H1 (cell line): ENCODE measurements around the gene ZSCAN25. TPM values are rescaled to one million over a fixed set of nuclear protein-coding genes. Genes with fewer than 3 reads are reported as not detected.
"Not testable (repeated sequence)": the region's sequence is repeated elsewhere in the genome, so short reads cannot be mapped to it uniquely, and the experiment has no call there.

Experiments used
- CTCF ChIA-PET: fragments of 300-600 bp; sonication (Branson Sonifier 250); formaldehyde crosslinking; loops from one replicate; lab custom pipeline; 2021; ENCODE audit not compliant: partially characterized antibody; lab: Charles Lee
- POLR2A ChIA-PET: fragments of 300-600 bp; sonication (Branson Sonifier 250); formaldehyde crosslinking; loops from one replicate; lab custom pipeline; 2021; ENCODE audit warnings: inconsistent platforms; ENCODE audit not compliant: partially characterized antibody; lab: Charles Lee
- DNase-seq, 2 experiments: peaks; one replicate each; pipeline versions ENCODE4 v3.0.0 to v3.0.0-alpha.2; 2010 to 2022; ENCODE audit warnings: low spot score in 2 of 2, low read depth in 1 of 2, mixed read lengths in 1 of 2
- FAIRE-seq: peaks from 2 replicates; lab custom pipeline; 2011; peaks lifted over from hg19 to GRCh38; lab: Jason Lieb, UNC
- H2AFZ ChIP-seq: 2 replicates; pipeline ENCODE4 v1.8.1; 2012; ENCODE audit warnings: low read length, inconsistent platforms
- H2AK5ac ChIP-seq: 2 replicates; pipeline ENCODE4 v1.6.1; 2013; ENCODE audit warnings: low read depth, low read length
- H2BK120ac ChIP-seq: replicated peaks from 2 replicates; pipeline ENCODE3; 2013; ENCODE audit warnings: low read depth, low read length, inconsistent platforms
- H2BK12ac ChIP-seq: 2 replicates; pipeline ENCODE4 v1.6.1; 2013; ENCODE audit warnings: low read depth, low read length
- H2BK15ac ChIP-seq: 2 replicates; pipeline ENCODE4 v1.6.1; 2013; ENCODE audit warnings: low read length
- H2BK20ac ChIP-seq: 2 replicates; pipeline ENCODE4 v1.6.1; 2013; ENCODE audit warnings: low read length
- H2BK5ac ChIP-seq: 2 replicates; pipeline ENCODE4 v1.6.1; 2013; ENCODE audit warnings: low read depth, low read length
- H3K14ac ChIP-seq: 2 replicates; pipeline ENCODE4 v1.6.1; 2013; ENCODE audit warnings: inconsistent platforms; ENCODE audit not compliant: insufficient read length
- H3K18ac ChIP-seq: 2 replicates; pipeline ENCODE4 v1.6.1; 2013; ENCODE audit warnings: low read length; ENCODE audit errors: extremely low read depth
- H3K23ac ChIP-seq: 2 replicates; pipeline ENCODE4 v1.6.1; 2013; ENCODE audit warnings: inconsistent platforms; ENCODE audit not compliant: insufficient read length
- H3K23me2 ChIP-seq: 2 replicates; pipeline ENCODE4 v1.6.1; 2013; ENCODE audit warnings: low read depth, low read length
- H3K27ac ChIP-seq: 2 replicates; pipeline ENCODE4 v1.6.1; 2011; ENCODE audit warnings: low read depth, low read length, inconsistent platforms
- H3K27me3 ChIP-seq, 4 experiments: replicated peaks in 1 of 4; 1 replicate in 1 of 4; 2 replicates in 3 of 4; pipeline versions ENCODE4 v1.6.1 to v1.8.1; 2011 to 2013; ENCODE audit warnings: low read length in 3 of 4, mild to moderate bottlenecking in 3 of 4, inconsistent platforms in 2 of 4, mixed read lengths in 2 of 4, moderate library complexity in 1 of 4; ENCODE audit not compliant: control insufficient read depth in 3 of 4, insufficient read depth in 3 of 4; ENCODE audit errors: extremely low read depth in 1 of 4
- H3K36me3 ChIP-seq, 4 experiments: 2 replicates each; pipeline versions ENCODE4 v1.6.1 to v1.8.1; 2011 to 2013; ENCODE audit warnings: mild to moderate bottlenecking in 4 of 4, low read length in 3 of 4, moderate library complexity in 2 of 4, control low read depth in 1 of 4, inconsistent platforms in 1 of 4; ENCODE audit not compliant: insufficient read depth in 4 of 4, control insufficient read depth in 2 of 4
- H3K4ac ChIP-seq: replicated peaks from 2 replicates; pipeline ENCODE3; 2013; ENCODE audit warnings: low read length, low read depth, mixed read lengths, inconsistent platforms; ENCODE audit not compliant: insufficient read length
- H3K4me1 ChIP-seq, 4 experiments: replicated peaks in 1 of 4; 1 replicate in 1 of 4; 2 replicates in 3 of 4; pipeline versions ENCODE4 v1.6.1 to v1.8.1; 2011 to 2013; ENCODE audit warnings: low read length in 3 of 4, inconsistent platforms in 2 of 4, mixed read lengths in 1 of 4; ENCODE audit not compliant: insufficient read depth in 4 of 4, control insufficient read depth in 3 of 4
- H3K4me2 ChIP-seq, 2 experiments: 2 replicates each; pipeline versions ENCODE4 v1.6.1 to v1.8.1; 2011 to 2013; ENCODE audit warnings: low read depth in 2 of 2, low read length in 2 of 2, control low read depth in 1 of 2, inconsistent platforms in 1 of 2, mild to moderate bottlenecking in 1 of 2; ENCODE audit not compliant: insufficient read depth in 1 of 2
- H3K4me3 ChIP-seq, 4 experiments: fragments of 200-600, 300-600 bp in 1 of 4; sonication (generic), shearing (Covaris generic), sonication (Bioruptor Twin) in 1 of 4; 2 replicates each; pipeline versions ENCODE4 v1.5.1 to v1.8.1; 2011 to 2016; ENCODE audit warnings: low read length in 4 of 4, low read depth in 3 of 4, control low read depth in 2 of 4, inconsistent platforms in 2 of 4, mild to moderate bottlenecking in 2 of 4, mixed read lengths in 1 of 4, moderate library complexity in 1 of 4; ENCODE audit not compliant: insufficient read depth in 2 of 4; ENCODE audit errors: extremely low read depth in 1 of 4
- H3K56ac ChIP-seq: replicated peaks from 2 replicates; pipeline ENCODE3; 2013; ENCODE audit warnings: low read depth, mild to moderate bottlenecking, mixed read lengths, low read length, inconsistent platforms; ENCODE audit not compliant: insufficient read length
- H3K79me1 ChIP-seq: 2 replicates; pipeline ENCODE4 v1.6.1; 2013; ENCODE audit warnings: low read depth, low read length, control low read depth
- H3K79me2 ChIP-seq, 2 experiments: 2 replicates each; pipeline versions ENCODE4 v1.6.1 to v1.8.1; 2012 to 2013; ENCODE audit warnings: low read length in 2 of 2, mild to moderate bottlenecking in 2 of 2, inconsistent platforms in 1 of 2; ENCODE audit not compliant: insufficient read depth in 2 of 2, control insufficient read depth in 1 of 2
- H3K9ac ChIP-seq, 4 experiments: replicated peaks in 1 of 4; 1 replicate in 1 of 4; 2 replicates in 3 of 4; pipeline versions ENCODE4 v1.6.1 to v1.8.1; 2011 to 2013; ENCODE audit warnings: low read depth in 3 of 4, low read length in 3 of 4, control low read depth in 2 of 4, mild to moderate bottlenecking in 2 of 4, moderate library complexity in 2 of 4, inconsistent platforms in 1 of 4; ENCODE audit errors: extremely low read depth in 1 of 4
- H3K9me3 ChIP-seq, 2 experiments: 2 replicates each; pipeline versions ENCODE4 v1.6.1 to v1.8.1; 2012 to 2013; ENCODE audit warnings: mild to moderate bottlenecking in 2 of 2, moderate library complexity in 2 of 2, control low read depth in 1 of 2, inconsistent platforms in 1 of 2, low read depth in 1 of 2, low read length in 1 of 2, mixed read lengths in 1 of 2; ENCODE audit not compliant: insufficient read depth in 2 of 2
- H4K20me1 ChIP-seq, 2 experiments: replicated peaks in 1 of 2; 2 replicates each; pipeline versions ENCODE3 to v1.8.1; 2011 to 2013; ENCODE audit warnings: inconsistent platforms in 2 of 2, low read length in 2 of 2, mild to moderate bottlenecking in 1 of 2; ENCODE audit not compliant: insufficient read depth in 2 of 2, control insufficient read depth in 1 of 2
- H4K5ac ChIP-seq: 2 replicates; pipeline ENCODE4 v1.6.1; 2013; ENCODE audit warnings: low read length, low read depth, mixed read lengths, inconsistent platforms; ENCODE audit not compliant: insufficient read length
- H4K8ac ChIP-seq: 2 replicates; pipeline ENCODE4 v1.8.0; 2013; ENCODE audit warnings: mild to moderate bottlenecking, moderate library complexity, low read length, inconsistent platforms; ENCODE audit not compliant: insufficient read depth; ENCODE audit errors: extremely low read depth
- H4K91ac ChIP-seq: replicated peaks from 2 replicates; pipeline ENCODE3; 2013; ENCODE audit warnings: low read length, mixed read lengths, inconsistent platforms; ENCODE audit not compliant: insufficient read length
- ATF2 ChIP-seq: IDR thresholded peaks from 2 replicates; pipeline ENCODE4 v1.6.1; 2012; ENCODE audit warnings: low read length, inconsistent platforms
- WGBS, 2 experiments: shearing (Covaris generic) in 1 of 2; methylation state at CpG; one replicate each; pipeline versions ENCODE4 v1.1.6 to v1.1.7; 2013 to 2015; ENCODE audit warnings: low lambda C conversion rate in 2 of 2, mixed read lengths in 2 of 2, inconsistent platforms in 1 of 2, low coverage in 1 of 2, missing lambda C conversion rate in 1 of 2; ENCODE audit not compliant: insufficient replicate concordance in 2 of 2, insufficient coverage in 1 of 2, insufficient read length in 1 of 2; ENCODE audit errors: extremely low coverage in 1 of 2, missing lambda C conversion rate in 1 of 2; 5-methylcytosine and 5-hydroxymethylcytosine counted together
- polyA plus RNA-seq, 7 experiments: library from polyadenylated mRNA; depleted of rRNA in 3 of 7; stranded (reverse) in 5 of 7; unstranded in 2 of 7; fragments of >200 nt in 5 of 7; fragments of 200-250 nt in 2 of 7; gene quantifications; 1 replicate in 5 of 7; 2 replicates in 1 of 7; 4 replicates in 1 of 7; pipeline versions ENCODE4 v1.2.1 to v1.2.3, GENCODE V29; 2011 to 2013; ENCODE audit warnings: missing spikeins in 2 of 7, mixed read lengths in 2 of 7
- total RNA-seq: library from RNA; stranded (reverse); fragmentation: NEBNext Ultra II Directional; extraction: Animal tissue kit (Norgen Biotek cat#: 25700); gene quantifications from 2 replicates; pipeline ENCODE4 v1.2.1, GENCODE V29; 2021

The ZSCAN25 gene
- total and polyA plus RNA-seq, 2 of the 8 experiments (the other 6 are each of a cell fraction or from before 2014, with no cell fraction given): 10.1 to 18.6 TPM

GRCh38 chr7:99616359-99617191 is at the start of gene ZSCAN25 (continued):
- TF ChIP-seq ATF2: 0 out of 2 replicates have a peak, but pooled peaks have one; percentile 38
- TF ChIP-seq, all 59 proteins: peak for 28

GRCh38 chr7:99568770-99569169 is 48.0 kb upstream of the ZSCAN25 start:
- H2BK15ac ChIP-seq, CTCF ChIA-PET, H3K14ac ChIP-seq, H3K23me2 ChIP-seq, H3K56ac ChIP-seq, H2BK20ac ChIP-seq, H2BK12ac ChIP-seq, H2AK5ac ChIP-seq, H2BK120ac ChIP-seq, H3K27ac ChIP-seq, H4K5ac ChIP-seq, H2BK5ac ChIP-seq, H3K4me1 ChIP-seq, FAIRE-seq, H3K9ac ChIP-seq, H3K18ac ChIP-seq, H4K91ac ChIP-seq, H3K27me3 ChIP-seq, H3K79me1 ChIP-seq, H3K9me3 ChIP-seq, DNase-seq, H2AFZ ChIP-seq, H3K4me3 ChIP-seq, H4K20me1 ChIP-seq, H3K4ac ChIP-seq, H3K4me2 ChIP-seq, H3K79me2 ChIP-seq, H3K23ac ChIP-seq, H4K8ac ChIP-seq: not testable (repeated sequence)
- peaks cover 9 to 57% (median 29%) of the 10 kb centered on the region in 4 experiments for H3K36me3 ChIP-seq
- 91% methylated on average over 7 of the region's 7 CpGs; no CpG with 5 or more reads in 1 of the 2 experiments for WGBS, 2 experiments
- POLR2A ChIA-PET: interaction anchor here (1.2 to 1.9 kb wide), 2 partner anchors 9 to 10 kb away, joined by 6 read pairs; partner anchors contain the start of gene ZNF655
